Stimulated activated CD4-positive, alpha-beta T cell treated with anti-CD3 and anti-CD28 coated beads, Interleukin-4, amount 100 ng/mL, for 1 hour (primary cell): ENCODE data around the gene OXT.

ENCODE experiments used
- DNase-seq: peaks from one replicate; pipeline ENCODE4 v3.0.0-alpha.2; 2020

The OXT gene

GRCh38 chr20:3115190-3116107, 44.0 kb downstream of the OXT start:
- no peak for DNase-seq

GRCh38 chr20:3116341-3116740, 44.9 kb downstream of the OXT start:
- DNase-seq: no peak

- DNase-seq: peak; percentile 52
These were observed 46.5 kb downstream of the OXT start for GRCh38 chr20:3117839-3118379.

DNA sequence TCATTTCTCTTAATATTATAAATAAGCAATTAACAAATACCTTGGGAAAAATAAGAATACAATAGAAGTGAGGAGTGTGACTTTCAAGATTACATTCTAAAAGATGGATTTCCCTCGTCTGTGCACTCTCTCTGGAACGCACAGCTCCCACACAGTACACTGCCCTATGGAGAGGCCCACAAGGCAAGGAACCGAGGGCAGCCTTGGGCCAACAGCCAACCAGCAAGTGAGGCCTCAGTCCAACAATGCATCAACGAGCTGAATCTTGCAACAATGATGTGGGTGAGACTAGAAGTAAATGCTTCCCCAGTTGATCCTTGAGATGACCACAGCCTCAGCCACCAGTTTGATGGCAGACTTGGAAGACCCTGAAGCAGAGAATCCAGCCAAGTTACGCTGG, 47.6 kb downstream of the OXT start:
- no peak for DNase-seq

GRCh38 chr20:3121271-3121911, 50.0 kb downstream of the OXT start:
- DNase-seq: no peak
